T-helper 2 cell treated with Interferon-gamma antibody and Interleukin-4, amounts not matched to agents 5 μg/mL and 100 μg/mL, for 36 hours (primary cell): Measurements from ENCODE around the gene SPATA33.
"Not testable (repeated sequence)": the region's sequence is repeated elsewhere in the genome, so short reads cannot be mapped to it uniquely, and the experiment has no call there.

Experiments used
- DNase-seq: peaks from one replicate; pipeline ENCODE4 v3.0.0; 2021; ENCODE audit warnings: low spot score
- H3K27ac Mint-ChIP-seq: one replicate; pipeline ENCODE4 v1.8.0; 2021; ENCODE audit warnings: mild to moderate bottlenecking, mixed read lengths
- H3K27me3 Mint-ChIP-seq: one replicate; pipeline ENCODE4 v1.8.0; 2021; ENCODE audit warnings: low read depth, mixed read lengths
- H3K36me3 Mint-ChIP-seq: one replicate; pipeline ENCODE4 v1.8.0; 2021; ENCODE audit warnings: low read depth, mixed read lengths
- H3K4me1 Mint-ChIP-seq: one replicate; pipeline ENCODE4 v1.8.0; 2021; ENCODE audit warnings: low read depth, mixed read lengths
- H3K4me3 Mint-ChIP-seq: one replicate; pipeline ENCODE4 v1.8.0; 2022; ENCODE audit warnings: mild to moderate bottlenecking, moderate library complexity, mixed read lengths
- H3K9me3 Mint-ChIP-seq: one replicate; pipeline ENCODE4 v1.8.0; 2021; ENCODE audit warnings: mixed read lengths

The SPATA33 gene

GRCh38 chr16:89620406-89620841 lies 37.2 kb upstream of the SPATA33 start:
- peaks cover 9% of the 10 kb centered on the region for H3K9me3 Mint-ChIP-seq
- H3K36me3 Mint-ChIP-seq = peaks cover 3% of the 10 kb centered on the region
- H3K4me1 Mint-ChIP-seq = peaks cover 8% of the 10 kb centered on the region
- H3K27ac Mint-ChIP-seq = no peak overlapping the region
- peaks cover 19% of the 10 kb centered on the region for H3K27me3 Mint-ChIP-seq
- H3K4me3 Mint-ChIP-seq = no peak overlapping the region
- DNase-seq = no peak

- Mint-ChIP-seq H3K27me3 (peaks cover 19% of the 10 kb centered on the region), H3K4me1 (peaks cover 8% of the 10 kb centered on the region), H3K36me3 (peaks cover 3% of the 10 kb centered on the region), H3K27ac (no peak overlapping the region), H3K4me3 (no peak overlapping the region), H3K9me3 (peaks cover 9% of the 10 kb centered on the region)
- no peak for DNase-seq
Observed at GRCh38 chr16:89621136-89621697, 36.4 kb upstream of the SPATA33 start.

- Mint-ChIP-seq H3K4me1 (peaks cover 4% of the 10 kb centered on the region), H3K27me3 (peaks cover 17% of the 10 kb centered on the region), H3K27ac (no peak overlapping the region), H3K4me3 (no peak overlapping the region), H3K9me3 (peaks cover 4% of the 10 kb centered on the region), H3K36me3 (no peaks in the 10 kb centered on the region)
- DNase-seq = no peak
Observed at GRCh38 chr16:89621698-89622409, 35.8 kb upstream of the SPATA33 start.

GRCh38 chr16:89623511-89624261 lies 34.0 kb upstream of the SPATA33 start:
- peaks cover 17% of the 10 kb centered on the region for H3K27me3 Mint-ChIP-seq
- H3K36me3 Mint-ChIP-seq = no peaks in the 10 kb centered on the region
- no peaks in the 10 kb centered on the region for H3K9me3 Mint-ChIP-seq
- H3K4me3 Mint-ChIP-seq = no peak overlapping the region
- no peak for DNase-seq
- H3K27ac Mint-ChIP-seq = no peak overlapping the region
- H3K4me1 Mint-ChIP-seq = no peaks in the 10 kb centered on the region

- H3K4me1 Mint-ChIP-seq = no peaks in the 10 kb centered on the region
- peaks cover 17% of the 10 kb centered on the region for H3K27me3 Mint-ChIP-seq
- DNase-seq = no peak
Observed at GRCh38 chr16:89624777-89625761, 32.6 kb upstream of the SPATA33 start.

GRCh38 chr16:89629827-89630610 lies 27.6 kb upstream of the SPATA33 start:
- Mint-ChIP-seq H3K4me3 (no peak overlapping the region), H3K36me3 (no peaks in the 10 kb centered on the region), H3K9me3 (no peaks in the 10 kb centered on the region), H3K27ac (no peak overlapping the region), H3K27me3 (peaks cover 2% of the 10 kb centered on the region), H3K4me1 (no peaks in the 10 kb centered on the region)
- no peak for DNase-seq

More at GRCh38 chr16:89624777-89625761, 32.6 kb upstream of the SPATA33 start:
- Mint-ChIP-seq H3K4me3 (no peak overlapping the region), H3K27ac (no peak overlapping the region), H3K36me3 (no peaks in the 10 kb centered on the region), H3K9me3 (no peaks in the 10 kb centered on the region)

GRCh38 chr16:89633064-89633631 lies 24.5 kb upstream of the SPATA33 start:
- Mint-ChIP-seq H3K36me3 (no peaks in the 10 kb centered on the region), H3K4me1 (no peaks in the 10 kb centered on the region), H3K27ac (no peak overlapping the region), H3K9me3 (no peaks in the 10 kb centered on the region), H3K4me3 (no peak overlapping the region), H3K27me3 (no peaks in the 10 kb centered on the region)
- DNase-seq = no peak

- not testable (repeated sequence) for H3K27ac Mint-ChIP-seq, H3K36me3 Mint-ChIP-seq, H3K27me3 Mint-ChIP-seq, H3K4me3 Mint-ChIP-seq, H3K9me3 Mint-ChIP-seq, DNase-seq, H3K4me1 Mint-ChIP-seq
Observed at GRCh38 chr16:89634463-89635385, 22.9 kb upstream of the SPATA33 start.

- Mint-ChIP-seq H3K4me1 (peaks cover 8% of the 10 kb centered on the region), H3K36me3 (no peaks in the 10 kb centered on the region), H3K4me3 (no peak overlapping the region), H3K27me3 (no peaks in the 10 kb centered on the region), H3K9me3 (no peaks in the 10 kb centered on the region), H3K27ac (no peak overlapping the region)
- no peak for DNase-seq
Observed at GRCh38 chr16:89636663-89637062, 21.0 kb upstream of the SPATA33 start.

- Mint-ChIP-seq H3K27ac (no peak overlapping the region), H3K9me3 (no peaks in the 10 kb centered on the region), H3K36me3 (no peaks in the 10 kb centered on the region), H3K27me3 (no peaks in the 10 kb centered on the region), H3K4me3 (no peak overlapping the region), H3K4me1 (peaks cover 8% of the 10 kb centered on the region)
- DNase-seq = no peak
Observed at GRCh38 chr16:89637379-89637778, 20.3 kb upstream of the SPATA33 start.

GRCh38 chr16:89638455-89638854 lies 19.2 kb upstream of the SPATA33 start:
- no peak overlapping the region for H3K27ac Mint-ChIP-seq
- H3K4me1 Mint-ChIP-seq = peaks cover 8% of the 10 kb centered on the region
- H3K9me3 Mint-ChIP-seq = no peaks in the 10 kb centered on the region
- no peaks in the 10 kb centered on the region for H3K36me3 Mint-ChIP-seq
- no peak overlapping the region for H3K4me3 Mint-ChIP-seq
- DNase-seq = no peak
- H3K27me3 Mint-ChIP-seq = no peaks in the 10 kb centered on the region

GRCh38 chr16:89639385-89639784 lies 18.3 kb upstream of the SPATA33 start:
- Mint-ChIP-seq H3K27ac (no peak overlapping the region), H3K36me3 (peaks cover 3% of the 10 kb centered on the region), H3K4me1 (peaks cover 8% of the 10 kb centered on the region), H3K4me3 (no peak overlapping the region), H3K9me3 (no peaks in the 10 kb centered on the region), H3K27me3 (no peaks in the 10 kb centered on the region)
- DNase-seq = no peak
